Measurements from ENCODE around the gene THSD4.

Gene THSD4

DNA sequence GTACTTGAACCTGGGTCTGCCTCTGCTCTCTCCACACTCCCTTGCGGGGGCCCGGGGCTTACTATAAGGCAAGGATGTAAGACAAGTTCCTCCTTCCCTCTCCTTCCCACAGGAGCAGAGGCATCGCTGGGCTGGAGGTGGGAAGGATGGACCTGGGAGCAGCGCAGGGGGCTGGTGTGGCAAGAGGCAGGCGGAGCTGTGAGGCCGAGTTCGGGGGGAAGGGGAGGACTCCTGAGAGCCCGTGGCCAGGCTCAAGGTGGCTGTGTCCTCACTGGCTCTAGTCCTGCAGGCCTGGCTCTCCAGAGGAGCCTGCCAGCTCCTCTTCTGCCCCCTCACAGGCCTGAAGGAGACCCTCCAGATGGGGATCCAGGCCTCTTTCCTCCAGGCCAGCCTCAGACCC is 694.1 kb downstream of the THSD4 start:
- Histone ChIP-seq H3K4me3 (ENCODE audit: low read length) (no peak overlapping the region), H3K9me3 (ENCODE audit: control insufficient read depth, insufficient read depth, low read length) (no peaks in the 10 kb centered on the region), H3K27me3 (ENCODE audit: control insufficient read depth, low read length) (no peaks in the 10 kb centered on the region), H3K27ac (ENCODE audit: low read depth, low read length) (no peak overlapping the region), H3K36me3 (ENCODE audit: control insufficient read depth, low read length) (no peaks in the 10 kb centered on the region), H4K20me1 (ENCODE audit: control insufficient read depth, insufficient read depth, low read depth, low read length) (no peaks in the 10 kb centered on the region), H3K9me2 (replicated peaks; ENCODE audit: control insufficient read depth, low read length) (no peaks in the 10 kb centered on the region), H3F3A (ENCODE audit: control insufficient read depth, insufficient read depth) (no peaks in the 10 kb centered on the region), H3K79me2 (ENCODE audit: control insufficient read depth, low read length) (no peaks in the 10 kb centered on the region), H3K4me1 (ENCODE audit: control insufficient read depth, low read length) (0 out of 2 replicates have a peak, but pooled peaks cover 6% of the 10 kb centered on the region), H3K4me2 (ENCODE audit: low read length) (no peak overlapping the region)
- TF ChIP-seq EZH2phosphoT487 (IDR thresholded peaks at IDR 0.05; ENCODE audit: borderline replicate concordance, low read length): no peak
- TF ChIP-seq, protein P1, sequence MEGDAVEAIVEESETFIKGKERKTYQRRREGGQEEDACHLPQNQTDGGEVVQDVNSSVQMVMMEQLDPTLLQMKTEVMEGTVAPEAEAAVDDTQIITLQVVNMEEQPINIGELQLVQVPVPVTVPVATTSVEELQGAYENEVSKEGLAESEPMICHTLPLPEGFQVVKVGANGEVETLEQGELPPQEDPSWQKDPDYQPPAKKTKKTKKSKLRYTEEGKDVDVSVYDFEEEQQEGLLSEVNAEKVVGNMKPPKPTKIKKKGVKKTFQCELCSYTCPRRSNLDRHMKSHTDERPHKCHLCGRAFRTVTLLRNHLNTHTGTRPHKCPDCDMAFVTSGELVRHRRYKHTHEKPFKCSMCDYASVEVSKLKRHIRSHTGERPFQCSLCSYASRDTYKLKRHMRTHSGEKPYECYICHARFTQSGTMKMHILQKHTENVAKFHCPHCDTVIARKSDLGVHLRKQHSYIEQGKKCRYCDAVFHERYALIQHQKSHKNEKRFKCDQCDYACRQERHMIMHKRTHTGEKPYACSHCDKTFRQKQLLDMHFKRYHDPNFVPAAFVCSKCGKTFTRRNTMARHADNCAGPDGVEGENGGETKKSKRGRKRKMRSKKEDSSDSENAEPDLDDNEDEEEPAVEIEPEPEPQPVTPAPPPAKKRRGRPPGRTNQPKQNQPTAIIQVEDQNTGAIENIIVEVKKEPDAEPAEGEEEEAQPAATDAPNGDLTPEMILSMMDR (IDR thresholded peaks at IDR 0.05; ENCODE audit: low read depth, low read length, poor library complexity, severe bottlenecking): no peak

DNA sequence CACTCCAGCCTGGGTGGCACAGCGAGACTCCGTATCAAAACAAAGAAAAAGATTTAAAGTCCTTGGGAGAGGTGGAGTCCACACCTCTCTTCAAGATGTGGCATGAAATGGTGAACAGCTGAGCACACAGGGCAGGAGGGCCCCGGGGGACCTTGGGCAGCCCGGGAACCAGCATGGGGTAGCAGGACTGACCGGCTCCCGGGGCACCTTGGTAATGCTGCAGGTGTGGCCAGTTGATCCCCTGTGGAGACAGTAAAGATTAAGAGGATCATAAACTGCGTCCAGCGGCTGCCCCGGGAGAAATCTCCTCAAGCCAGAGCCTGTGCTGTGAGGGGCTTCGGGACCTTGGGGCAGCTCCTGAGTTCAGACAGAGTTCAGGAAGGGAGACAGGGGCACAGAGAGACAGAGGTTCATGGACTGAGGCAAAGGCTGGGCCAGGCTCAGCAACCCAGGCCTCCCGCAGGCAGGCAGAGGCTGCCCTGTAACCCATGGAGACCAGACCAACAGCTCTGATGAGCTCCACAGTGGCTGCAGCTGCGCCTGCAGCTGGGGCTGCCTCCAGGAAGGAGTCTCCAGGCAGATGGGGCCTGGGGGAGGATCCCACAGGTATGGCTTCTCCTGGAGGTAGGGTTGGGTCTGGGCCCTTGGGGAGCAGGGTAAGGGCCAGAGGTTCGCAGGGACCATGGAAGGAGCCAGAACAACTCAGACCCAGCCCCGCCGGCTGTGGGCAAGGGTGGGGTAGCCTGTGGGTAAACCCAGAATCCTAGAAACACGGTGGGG is 695.2 kb downstream of the THSD4 start, which contains the start of gene NR2E3:
TSS of gene NR2E3 (plus strand) at position 299 of the 780 bp plus-strand sequence. CDS start at position 489, 190 bp downstream.
- Histone ChIP-seq H3F3A (ENCODE audit: control insufficient read depth, insufficient read depth) (no peaks in the 10 kb centered on the region), H3K79me2 (ENCODE audit: control insufficient read depth, low read length) (no peaks in the 10 kb centered on the region), H3K4me2 (ENCODE audit: low read length) (no peak within 1 kb of the TSS), H3K9me3 (ENCODE audit: control insufficient read depth, insufficient read depth, low read length) (no peaks in the 10 kb centered on the region), H3K27ac (ENCODE audit: low read depth, low read length) (no peak within 1 kb of the TSS), H3K9me2 (replicated peaks; ENCODE audit: control insufficient read depth, low read length) (no peaks in the 10 kb centered on the region), H3K4me1 (ENCODE audit: control insufficient read depth, low read length) (0 out of 2 replicates have a peak, but pooled peaks cover 6% of the 10 kb centered on the region), H3K4me3 (ENCODE audit: low read length) (no peak within 1 kb of the TSS), H4K20me1 (ENCODE audit: control insufficient read depth, insufficient read depth, low read depth, low read length) (no peaks in the 10 kb centered on the region), H3K36me3 (ENCODE audit: control insufficient read depth, low read length) (no peaks in the 10 kb centered on the region), H3K27me3 (ENCODE audit: control insufficient read depth, low read length) (no peaks in the 10 kb centered on the region)
- TF ChIP-seq EZH2phosphoT487 (IDR thresholded peaks at IDR 0.05; ENCODE audit: borderline replicate concordance, low read length): no peak
- TF ChIP-seq, protein P1 (IDR thresholded peaks at IDR 0.05; ENCODE audit: low read depth, low read length, poor library complexity, severe bottlenecking): no peak

DNA sequence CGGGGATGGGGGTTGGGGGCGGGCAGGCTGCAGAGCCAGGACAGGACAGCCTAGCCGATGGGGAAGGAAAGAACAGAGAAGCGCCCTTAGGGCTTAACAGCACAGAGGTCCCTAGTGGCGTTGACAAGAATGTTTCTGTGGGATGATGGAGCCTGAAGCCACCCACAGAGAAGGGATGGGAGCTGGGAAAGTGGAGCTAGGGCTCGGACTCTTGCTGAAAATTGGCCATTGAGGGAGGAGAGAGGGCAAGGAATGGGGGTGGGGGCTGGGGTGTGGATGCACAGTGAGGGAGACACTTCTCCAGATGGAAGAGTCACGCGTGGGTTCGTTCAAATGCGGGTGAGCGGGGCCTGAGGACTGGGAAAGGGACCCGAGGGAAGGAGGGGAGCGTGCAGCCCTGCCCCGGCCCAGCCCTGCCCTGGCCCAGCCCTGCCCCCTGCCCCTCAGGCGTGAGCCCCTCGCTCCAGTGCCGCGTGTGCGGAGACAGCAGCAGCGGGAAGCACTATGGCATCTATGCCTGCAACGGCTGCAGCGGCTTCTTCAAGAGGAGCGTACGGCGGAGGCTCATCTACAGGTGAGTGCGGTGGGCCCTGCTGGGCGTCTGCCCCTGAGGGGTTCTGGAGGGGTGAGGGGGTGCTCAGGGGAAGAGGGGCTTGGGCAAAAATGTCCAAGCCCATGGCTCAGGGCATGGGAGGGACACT is 695.9 kb downstream of the THSD4 start:
- H4K20me1 ChIP-seq (ENCODE audit: control insufficient read depth, insufficient read depth, low read depth, low read length): no peaks in the 10 kb centered on the region
- no peaks in the 10 kb centered on the region for H3K9me2 ChIP-seq (replicated peaks; ENCODE audit: control insufficient read depth, low read length)
- H3K4me3 ChIP-seq (ENCODE audit: low read length): no peak overlapping the region
- H3K27ac ChIP-seq (ENCODE audit: low read depth, low read length): no peak overlapping the region
- H3F3A ChIP-seq (ENCODE audit: control insufficient read depth, insufficient read depth): no peaks in the 10 kb centered on the region
- H3K9me3 ChIP-seq (ENCODE audit: control insufficient read depth, insufficient read depth, low read length): no peaks in the 10 kb centered on the region
- TF ChIP-seq, protein P1 (IDR thresholded peaks at IDR 0.05; ENCODE audit: low read depth, low read length, poor library complexity, severe bottlenecking): no peak
- no peak for TF ChIP-seq EZH2phosphoT487 (IDR thresholded peaks at IDR 0.05; ENCODE audit: borderline replicate concordance, low read length)
- H3K4me1 ChIP-seq (ENCODE audit: control insufficient read depth, low read length): 0 out of 2 replicates have a peak, but pooled peaks cover 6% of the 10 kb centered on the region
- no peaks in the 10 kb centered on the region for H3K79me2 ChIP-seq (ENCODE audit: control insufficient read depth, low read length)
- no peaks in the 10 kb centered on the region for H3K27me3 ChIP-seq (ENCODE audit: control insufficient read depth, low read length)
- no peaks in the 10 kb centered on the region for H3K36me3 ChIP-seq (ENCODE audit: control insufficient read depth, low read length)
- H3K4me2 ChIP-seq (ENCODE audit: low read length): no peak overlapping the region
